GM19452 (cell line): ENCODE results near the gene C6orf163.
A peak's percentile ranks its signal among the peaks of the same experiment; 100 is the strongest.

Experiments used
- ATAC-seq: cut with Tn5 transposase; IDR thresholded peaks from one replicate; pipeline ENCODE4 v1.9.1; 2021; ENCODE audit not compliant: unreplicated experiment

The C6orf163 gene

GRCh38 chr6:87408721-87409155 is 64.1 kb downstream of the C6orf163 start:
- ATAC-seq, result peak; percentile 7
